SKM-1 treated with dmso at 0.1 percent for 144 hours (cell line): ENCODE results near the gene NCBP2.
"Not testable (repeated sequence)": the region's sequence is repeated elsewhere in the genome, so short reads cannot be mapped to it uniquely, and the experiment has no call there.

ENCODE experiments used
- DNase-seq: peaks from one replicate; lab custom pipeline; 2025; ENCODE audit not compliant: unreplicated experiment; lab: John Stamatoyannopoulos, UW

Gene NCBP2

DNA sequence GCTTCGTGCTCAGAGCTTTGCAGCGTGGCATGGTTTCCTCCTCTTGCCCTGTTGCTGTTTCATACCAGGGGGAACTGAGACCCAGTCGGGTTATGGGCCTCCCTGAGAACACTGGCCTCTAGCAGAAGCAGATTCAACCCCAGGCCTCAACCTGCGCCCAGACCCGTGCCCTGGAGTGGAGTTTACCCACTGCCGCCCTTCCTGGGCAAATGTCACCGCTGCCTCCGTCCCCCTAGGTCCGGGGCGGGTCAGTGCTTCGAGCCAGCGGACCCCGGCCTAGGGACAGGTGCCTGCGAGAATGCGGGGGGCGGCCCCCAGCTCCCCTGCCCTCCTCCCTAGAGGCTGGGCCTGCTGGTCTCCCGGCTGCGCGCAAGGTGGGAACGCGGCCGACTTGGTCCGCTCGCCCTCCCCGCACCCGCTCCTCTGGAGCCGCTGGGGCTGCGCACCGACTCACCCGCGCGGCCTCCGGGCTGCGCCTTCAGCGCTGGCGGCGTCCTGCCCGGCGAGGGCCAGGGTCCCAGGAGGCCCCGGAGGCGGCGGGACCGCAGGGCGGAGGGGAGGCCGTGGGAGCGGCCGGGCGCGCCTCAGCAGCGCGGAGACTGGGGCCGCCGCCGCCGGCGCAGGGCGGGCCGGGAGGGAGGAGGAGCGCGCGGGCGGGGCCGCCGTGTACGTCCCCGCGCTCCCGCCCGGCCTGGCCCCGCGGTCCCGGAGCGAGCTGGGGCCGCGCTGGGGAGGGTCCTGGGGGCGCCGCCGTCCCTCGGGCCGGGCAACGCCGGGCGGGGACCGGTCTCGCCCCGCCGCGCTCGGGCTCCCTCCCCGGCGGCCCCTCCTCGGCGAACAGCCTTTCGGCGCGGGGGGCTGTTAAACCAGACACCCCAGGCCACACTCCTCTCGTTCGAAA, 26.2 kb upstream of the NCBP2 start, which contains the start of gene PIGZ:
TSS of gene PIGZ (minus strand) at position 601 of the 901 bp plus-strand sequence. CDS start 16,802 bp downstream, outside the sequence.
- peak; percentile 24 for DNase-seq

DNA sequence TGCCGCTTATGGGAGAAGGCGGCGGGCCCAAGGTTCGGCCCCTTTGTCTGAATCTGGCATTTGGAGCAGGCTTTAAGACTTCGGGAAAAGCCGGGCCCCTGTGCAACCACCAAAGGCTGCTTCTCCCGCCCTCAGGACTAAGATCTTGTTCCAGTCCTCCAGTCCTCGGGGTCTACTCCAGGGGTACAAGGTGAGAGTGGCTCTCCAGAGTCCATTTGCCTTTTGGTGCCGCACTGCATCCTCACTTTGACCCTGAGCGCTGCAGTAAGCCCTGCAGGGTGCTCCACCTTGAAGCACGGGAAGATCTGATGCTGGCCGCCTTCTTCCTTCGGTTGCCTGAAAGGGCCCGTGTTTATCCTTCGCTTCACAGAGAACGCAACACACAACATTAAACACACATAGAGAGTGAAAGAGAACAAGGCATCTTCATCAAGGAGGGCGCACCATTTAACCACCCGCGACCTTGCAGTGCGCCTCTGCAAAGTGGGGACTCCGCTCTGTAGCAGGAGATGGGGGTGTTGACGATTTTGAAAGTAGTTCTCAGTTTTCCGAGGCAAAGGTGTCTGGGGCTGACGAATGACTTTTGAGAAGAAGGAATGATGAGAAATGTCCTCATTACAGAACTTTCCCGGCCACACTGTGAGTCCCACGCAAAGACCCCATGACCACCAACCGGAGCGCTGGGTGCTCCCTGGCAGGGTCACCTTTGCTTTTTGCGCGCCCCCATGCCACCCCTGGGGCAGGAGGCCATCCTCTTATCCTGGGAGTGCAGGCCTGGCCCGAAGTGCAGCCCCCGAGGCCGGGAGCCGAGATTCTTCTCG, 25.3 kb upstream of the NCBP2 start:
- no peak for DNase-seq

GRCh38 chr3:196966526-196967401, 24.4 kb upstream of the NCBP2 start:
- DNase-seq, result no peak

DNA sequence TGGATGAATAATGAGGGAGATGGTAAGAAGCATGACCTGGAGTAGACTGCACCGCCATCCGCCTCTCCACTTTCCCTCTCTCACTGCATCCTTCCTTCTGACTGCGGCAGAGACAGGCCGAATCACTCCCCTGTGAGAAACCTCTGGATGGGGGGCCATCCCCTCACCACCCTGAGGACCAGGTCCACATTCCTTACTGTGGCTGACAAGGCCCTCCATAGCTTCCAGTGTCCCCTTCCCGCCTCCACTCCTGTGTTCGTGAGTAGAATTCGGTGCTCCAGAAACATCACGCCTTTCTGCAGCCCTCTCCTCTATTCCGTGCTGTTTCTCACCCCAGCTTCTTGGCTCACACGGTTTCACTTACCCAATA, 23.5 kb upstream of the NCBP2 start:
- DNase-seq, result no peak

DNA sequence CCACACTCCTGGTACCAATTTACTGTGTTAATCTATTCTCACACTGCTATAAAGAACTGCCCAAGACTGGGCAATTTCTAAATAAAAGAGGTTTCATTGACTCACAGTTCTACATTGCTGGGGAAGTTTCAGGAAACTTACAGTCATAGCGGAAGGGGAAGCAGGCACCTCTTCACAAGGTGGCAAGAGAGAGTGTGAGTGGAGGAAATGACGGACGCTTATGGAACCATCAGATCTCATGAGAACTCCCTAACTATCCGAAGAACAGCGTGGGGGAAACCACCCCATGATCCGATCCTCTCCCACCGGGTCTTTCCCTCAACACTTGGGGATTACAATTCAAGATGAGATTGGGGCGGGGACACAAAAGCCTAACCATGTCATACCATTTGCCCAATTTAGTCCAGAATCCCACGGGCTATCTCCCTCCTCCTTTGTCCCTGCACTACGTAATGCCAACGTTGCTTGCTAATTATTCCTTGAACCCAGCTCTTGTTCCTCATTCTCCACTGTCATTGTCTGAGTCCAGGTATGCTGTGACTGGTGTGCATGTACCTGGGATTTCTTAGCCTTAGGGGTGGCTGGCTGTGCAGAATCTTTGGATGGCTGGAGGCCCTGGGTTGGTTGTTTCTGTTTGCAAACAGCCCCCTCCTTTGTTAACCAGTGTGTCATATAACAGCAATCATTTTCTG, 22.9 kb upstream of the NCBP2 start:
- no peak for DNase-seq

DNA sequence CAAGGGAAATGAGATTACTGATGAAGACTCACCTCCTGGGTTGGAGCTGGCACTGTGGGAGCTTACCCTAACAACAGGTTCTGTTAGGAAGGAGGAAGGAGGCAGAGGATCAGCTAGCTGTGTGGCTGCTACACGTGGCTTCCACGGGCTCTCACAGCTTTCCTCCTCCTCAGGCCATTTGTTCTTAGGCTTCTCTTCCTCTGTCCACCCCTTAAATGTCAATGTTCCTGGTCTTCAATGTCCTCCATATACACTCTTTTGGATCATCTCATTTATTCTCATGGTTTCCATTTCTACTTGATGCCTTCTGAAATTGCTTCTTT, 21.3 kb upstream of the NCBP2 start:
- DNase-seq, result no peak

GRCh38 chr3:196962930-196963630, 20.8 kb upstream of the NCBP2 start:
- no peak for DNase-seq

GRCh38 chr3:196962108-196962929, 20.0 kb upstream of the NCBP2 start:
- no peak for DNase-seq

DNA sequence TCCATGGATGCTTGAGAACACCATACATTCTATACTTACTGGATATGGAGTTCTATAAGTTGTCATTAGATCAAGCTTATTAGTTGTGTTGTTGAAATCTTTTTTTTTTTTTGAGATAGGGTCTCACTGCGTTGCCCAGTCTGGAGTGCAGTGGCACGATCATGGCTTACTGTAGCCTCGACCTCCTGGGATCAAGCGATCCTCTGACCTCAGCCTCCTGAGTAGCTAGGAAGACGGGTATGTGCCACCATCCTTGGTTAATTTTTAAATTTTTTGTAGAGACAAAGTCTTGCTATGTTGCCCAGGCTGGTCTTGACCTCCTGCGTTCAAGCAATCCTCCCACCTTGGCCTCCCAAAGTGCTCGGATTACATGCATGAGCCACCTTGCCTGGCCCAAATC, 12.5 kb upstream of the NCBP2 start:
- DNase-seq, result no peak

DNA sequence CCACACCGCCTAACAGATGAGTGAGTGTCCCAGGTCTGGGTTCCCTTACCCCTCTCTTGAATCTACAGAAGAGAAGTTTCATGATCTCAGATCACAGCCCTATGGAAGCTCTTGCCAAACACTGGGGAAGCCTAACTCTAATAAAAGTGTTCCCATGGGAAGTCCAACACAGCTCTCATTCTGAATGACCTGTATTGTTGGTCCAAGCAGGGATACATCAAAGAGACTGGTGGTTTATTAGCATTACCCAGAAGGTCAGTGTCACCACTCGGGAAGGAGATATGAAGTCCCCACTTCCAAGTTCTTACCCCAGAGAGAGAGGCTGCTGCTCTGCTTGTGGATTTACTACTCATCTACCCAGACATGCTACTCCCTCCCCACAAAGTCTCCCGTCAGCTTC, 9.0 kb upstream of the NCBP2 start:
- DNase-seq, result no peak

GRCh38 chr3:196949750-196950149, 7.4 kb upstream of the NCBP2 start:
- DNase-seq, result no peak

- no peak for DNase-seq
Measured at GRCh38 chr3:196949285-196949619, 6.9 kb upstream of the NCBP2 start.

DNA sequence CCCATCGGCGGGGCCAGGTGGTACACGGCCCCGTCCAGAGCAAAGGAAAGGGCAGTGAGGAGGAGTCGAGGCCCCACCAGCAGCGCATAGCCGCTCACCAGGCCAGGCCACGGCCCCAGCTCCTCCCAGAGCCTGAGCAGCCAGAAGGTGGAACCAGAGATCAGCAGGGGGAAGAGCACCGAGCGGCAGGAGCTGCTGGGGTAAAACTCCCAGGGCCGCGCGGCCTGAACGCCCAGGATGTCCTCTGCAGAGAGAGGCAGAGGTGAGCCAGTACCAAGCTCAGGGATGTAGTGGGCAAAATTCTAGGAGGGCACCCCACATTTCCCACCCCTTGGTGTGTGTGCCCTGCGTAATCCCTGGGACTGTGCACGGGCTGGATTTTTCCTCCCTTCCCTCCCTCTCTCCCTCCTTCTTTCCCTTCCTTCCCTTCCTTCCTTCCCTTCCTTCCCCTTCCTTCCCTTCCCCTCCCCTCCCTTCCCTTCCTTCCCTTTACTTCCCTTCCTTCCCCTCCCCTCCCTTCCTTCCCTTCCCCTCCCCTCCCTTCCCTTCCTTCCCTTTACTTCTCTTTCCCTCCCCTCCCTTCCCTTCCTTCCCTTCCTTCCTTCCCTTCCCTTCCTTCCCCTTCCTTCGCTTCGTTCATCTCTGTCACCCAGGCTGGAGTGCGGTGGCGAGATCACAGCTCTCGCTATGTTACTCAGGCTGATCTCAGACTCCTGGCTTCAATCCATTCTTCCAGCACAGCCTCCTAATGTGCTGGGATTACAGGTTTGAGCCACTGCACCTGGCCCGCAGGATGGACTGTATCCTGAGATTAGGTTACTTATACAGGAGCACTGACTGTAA, 6.3 kb upstream of the NCBP2 start:
- DNase-seq, result no peak

DNA sequence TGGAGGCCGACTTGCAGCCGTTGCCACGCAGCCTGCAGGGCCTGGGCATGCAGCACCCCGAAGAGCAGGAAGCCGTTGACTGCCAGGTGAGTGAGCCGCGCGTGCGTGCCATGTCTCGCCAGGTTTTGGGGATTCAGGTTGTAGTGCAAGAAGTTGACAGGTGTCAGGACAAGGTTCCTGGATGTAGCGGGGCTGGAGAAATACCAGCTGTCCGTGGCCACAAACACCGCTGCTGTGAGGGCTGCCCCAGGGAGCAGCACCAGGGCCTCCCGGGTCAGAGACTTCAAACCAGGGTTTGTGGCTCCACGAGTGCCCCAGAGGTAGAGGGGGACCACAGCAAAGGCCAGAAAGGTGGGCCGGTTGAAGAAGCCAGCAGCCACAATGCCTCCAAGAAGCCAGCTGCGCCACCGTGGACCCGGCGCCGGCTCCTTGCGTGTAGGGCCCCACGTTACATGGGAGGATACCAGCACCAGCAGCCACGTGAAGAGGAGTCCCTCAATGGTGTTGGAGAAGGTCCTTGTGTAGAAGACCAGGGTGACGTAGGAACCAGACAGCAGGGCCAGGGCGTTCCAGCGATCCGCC, 5.6 kb upstream of the NCBP2 start:
- no peak for DNase-seq

DNA sequence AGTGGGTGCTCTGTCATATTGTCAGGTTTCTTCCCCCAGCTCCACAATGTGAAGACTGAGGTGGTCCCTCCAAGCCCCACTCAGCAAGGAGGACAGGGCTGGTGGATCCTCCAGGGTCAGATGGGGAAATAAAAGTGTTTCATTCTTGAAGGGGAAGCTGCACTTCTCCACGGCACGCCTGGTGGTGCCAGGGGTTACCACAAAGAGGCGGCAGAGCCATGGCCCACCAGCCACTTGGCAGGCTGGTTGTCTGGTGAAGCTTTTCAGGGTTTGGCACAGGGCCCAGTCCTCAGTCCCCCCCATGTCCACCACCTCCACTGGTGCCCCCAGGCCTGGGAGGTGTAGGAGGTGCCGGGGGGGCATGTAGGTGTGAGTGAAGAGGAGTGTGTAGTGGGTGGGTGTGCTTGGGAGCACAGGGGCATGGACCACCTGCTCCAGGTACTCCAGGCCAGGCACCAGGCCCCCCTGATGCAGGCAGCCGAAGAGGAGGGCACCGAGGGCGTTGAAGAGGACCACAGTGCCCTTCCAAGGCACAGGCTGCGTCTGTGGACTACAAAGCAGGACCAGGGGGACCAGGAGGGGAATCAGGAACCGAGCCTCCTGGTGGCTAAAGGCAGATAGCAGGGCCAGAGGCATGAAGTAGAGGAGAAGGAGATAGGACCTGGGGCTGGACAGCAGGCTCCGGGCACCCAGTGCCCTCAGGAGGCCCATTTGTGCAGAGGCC, 5.0 kb upstream of the NCBP2 start:
- DNase-seq, result no peak

GRCh38 chr3:196944037-196944790, 1.9 kb upstream of the NCBP2 start:
- not testable (repeated sequence) for DNase-seq

- no peak for DNase-seq
Measured at GRCh38 chr3:196942915-196943277, 568 bp upstream of the NCBP2 start.
